ENCODE measurements around the gene CHN1. TPM values are rescaled to one million over a fixed set of nuclear protein-coding genes. Genes with fewer than 3 reads are reported as not detected.

Gene CHN1
- total RNA-seq, 1 donor from 2014 or later: 7.8 TPM

DNA sequence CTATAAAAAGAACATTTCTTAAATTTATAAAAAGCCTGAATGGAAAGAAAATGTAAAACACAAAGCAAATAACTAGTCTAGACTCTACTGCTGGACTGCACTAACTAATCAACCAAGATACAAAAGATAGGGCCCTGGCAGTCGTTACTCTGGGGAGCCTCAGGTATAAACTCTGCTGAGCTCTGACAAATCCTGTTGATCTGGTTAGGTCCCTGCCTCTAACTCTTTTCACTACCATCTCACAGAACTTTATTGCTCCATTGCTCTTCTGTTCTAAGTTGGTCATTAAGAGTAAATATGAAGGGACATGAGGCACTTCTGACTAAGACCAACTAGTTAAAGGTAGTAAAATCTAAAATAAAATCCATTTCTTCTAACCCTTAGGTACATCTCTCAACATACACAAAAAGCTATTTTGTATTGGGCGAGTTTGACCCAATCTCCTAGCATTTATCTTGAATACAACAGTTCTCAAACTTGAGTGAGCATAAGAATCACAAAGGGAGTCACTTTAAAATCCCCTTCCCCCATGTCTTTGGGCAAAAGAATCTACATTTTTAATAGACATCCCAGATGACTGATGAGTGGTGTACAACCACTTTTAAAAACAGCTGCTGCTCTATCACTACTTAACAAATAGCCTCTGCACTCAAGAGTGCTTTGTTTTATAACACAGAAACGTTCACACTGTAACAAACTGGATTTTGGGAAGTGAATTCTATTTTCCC, 2.5 kb downstream of the CHN1 start:
- Histone ChIP-seq H3K36me3 (no peaks in the 10 kb centered on the region), H3K4me1 (peaks cover 0 to 5% of the 10 kb centered on the region in 2 donors), H3K27me3 (no peaks in the 10 kb centered on the region), H3K9me3 (no peaks in the 10 kb centered on the region), H3K27ac (no peak overlapping the region), H3K4me3 (no peak overlapping the region)
- intact Hi-C loops (cut with DNase I): loop anchor here (10.0 kb wide), 1 partner anchor 162 kb away; the partner anchor contains the start of gene ATF2
- TF ChIP-seq CTCF (IDR thresholded peaks at IDR 0.05): no peak
- DNase-seq (ENCODE audit: low spot score in 2 of 2): no peak

DNA sequence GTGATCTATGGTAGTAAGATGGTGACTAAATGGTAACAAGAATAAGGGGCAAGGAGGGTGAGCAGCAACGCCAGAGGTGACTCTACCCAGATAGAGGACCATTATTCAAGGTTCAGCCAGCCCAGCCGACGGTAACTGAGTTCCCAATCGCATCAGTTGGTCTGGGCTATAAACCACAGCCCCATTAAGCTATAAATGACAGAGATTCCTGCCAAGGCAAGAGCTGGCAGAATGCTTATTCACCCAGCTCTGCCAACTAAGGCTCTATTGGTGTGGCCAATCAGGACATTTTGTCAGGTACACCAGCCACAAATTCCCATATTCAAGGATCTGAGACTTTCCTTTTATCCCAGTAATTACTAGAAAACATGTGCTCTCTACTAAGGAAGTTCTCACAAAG, 3.6 kb downstream of the CHN1 start:
- Histone ChIP-seq H3K27ac (no peak overlapping the region), H3K4me3 (no peak overlapping the region), H3K9me3 (no peaks in the 10 kb centered on the region), H3K27me3 (no peaks in the 10 kb centered on the region), H3K4me1 (peaks cover 0 to 5% of the 10 kb centered on the region in 2 donors), H3K36me3 (no peaks in the 10 kb centered on the region)
- intact Hi-C loops (cut with DNase I): loop anchor here (10.0 kb wide), 1 partner anchor 163 kb away; the partner anchor contains the start of gene ATF2
- no peak for TF ChIP-seq CTCF (IDR thresholded peaks at IDR 0.05)
- DNase-seq (ENCODE audit: low spot score in 2 of 2): no peak

DNA sequence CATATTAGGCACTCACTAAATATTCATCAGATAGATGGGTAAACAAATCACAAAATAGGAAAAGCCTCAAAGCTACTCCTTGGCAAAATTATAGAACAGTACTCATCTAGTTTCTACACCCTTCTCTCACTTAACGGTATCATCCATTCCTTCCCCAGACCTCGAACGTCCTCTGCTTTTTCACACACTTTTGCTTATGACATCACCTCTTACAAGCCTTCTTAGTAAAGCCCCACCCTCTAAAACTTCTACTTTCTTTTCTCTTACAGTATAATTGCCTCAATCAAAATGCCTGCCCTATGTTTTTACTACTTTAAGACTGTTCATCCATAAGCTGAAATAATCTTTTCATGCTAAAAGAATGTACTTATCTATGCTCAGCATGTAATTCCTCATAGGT, 8.1 kb downstream of the CHN1 start:
- TF ChIP-seq CTCF (IDR thresholded peaks at IDR 0.05): no peak
- Histone ChIP-seq H3K4me1 (peaks cover 0 to 5% of the 10 kb centered on the region in 2 donors), H3K4me3 (no peak overlapping the region), H3K9me3 (no peaks in the 10 kb centered on the region), H3K27me3 (no peaks in the 10 kb centered on the region), H3K36me3 (no peaks in the 10 kb centered on the region), H3K27ac (no peak overlapping the region)
- DNase-seq (ENCODE audit: low spot score in 2 of 2): no peak
- intact Hi-C loops (cut with DNase I): no loop called here

DNA sequence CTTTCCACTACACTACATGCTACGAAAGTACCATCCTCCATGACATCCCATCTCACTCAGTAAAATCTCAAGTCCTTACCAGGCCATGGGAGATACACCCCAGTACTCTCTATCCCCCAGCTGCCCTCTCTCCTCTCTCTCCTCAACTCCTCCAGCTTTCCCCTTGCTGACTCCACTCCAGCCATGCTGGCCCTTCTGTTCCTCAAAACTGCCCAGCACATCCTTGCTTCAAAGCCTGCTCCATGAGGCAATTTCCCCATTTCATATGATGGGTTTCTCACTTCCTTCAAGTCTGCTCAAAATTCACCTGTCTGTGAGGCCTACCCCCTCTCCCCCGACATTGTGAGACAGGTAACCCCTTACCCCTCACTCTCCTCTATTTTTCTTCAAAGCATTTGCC, 8.6 kb downstream of the CHN1 start:
- intact Hi-C loops (cut with DNase I): no loop called here

GRCh38 chr2:174994381-174994780, 10.8 kb downstream of the CHN1 start:
- Histone ChIP-seq H3K36me3 (no peaks in the 10 kb centered on the region), H3K27me3 (no peaks in the 10 kb centered on the region), H3K27ac (no peak overlapping the region), H3K4me3 (no peak overlapping the region), H3K9me3 (no peaks in the 10 kb centered on the region), H3K4me1 (peaks cover 0 to 5% of the 10 kb centered on the region in 2 donors)
- intact Hi-C loops (cut with DNase I): no loop called here
- DNase-seq (ENCODE audit: low spot score in 2 of 2): no peak
- TF ChIP-seq CTCF (IDR thresholded peaks at IDR 0.05): no peak

More for the DNA sequence above, 8.6 kb downstream of the CHN1 start:
- H3K27me3 ChIP-seq: no peaks in the 10 kb centered on the region
- DNase-seq (ENCODE audit: low spot score in 2 of 2): no peak
- no peaks in the 10 kb centered on the region for H3K9me3 ChIP-seq
- H3K4me1 ChIP-seq: peaks cover 0 to 5% of the 10 kb centered on the region in 2 donors
- H3K27ac ChIP-seq: no peak overlapping the region
- no peak overlapping the region for H3K4me3 ChIP-seq
- TF ChIP-seq CTCF (IDR thresholded peaks at IDR 0.05): no peak
- no peaks in the 10 kb centered on the region for H3K36me3 ChIP-seq

Data from ascending aorta (tissue), 2 donors.